ENCODE data around the gene SOX6.

Gene SOX6

GRCh38 chr11:16110886-16111285 is 245.5 kb downstream of the SOX6 start:
- H3K27ac ChIP-seq: no peak overlapping the region
- TF ChIP-seq ZFX (IDR thresholded peaks at IDR 0.05; ENCODE audit: borderline replicate concordance): no peak
- TF ChIP-seq, protein P1, sequence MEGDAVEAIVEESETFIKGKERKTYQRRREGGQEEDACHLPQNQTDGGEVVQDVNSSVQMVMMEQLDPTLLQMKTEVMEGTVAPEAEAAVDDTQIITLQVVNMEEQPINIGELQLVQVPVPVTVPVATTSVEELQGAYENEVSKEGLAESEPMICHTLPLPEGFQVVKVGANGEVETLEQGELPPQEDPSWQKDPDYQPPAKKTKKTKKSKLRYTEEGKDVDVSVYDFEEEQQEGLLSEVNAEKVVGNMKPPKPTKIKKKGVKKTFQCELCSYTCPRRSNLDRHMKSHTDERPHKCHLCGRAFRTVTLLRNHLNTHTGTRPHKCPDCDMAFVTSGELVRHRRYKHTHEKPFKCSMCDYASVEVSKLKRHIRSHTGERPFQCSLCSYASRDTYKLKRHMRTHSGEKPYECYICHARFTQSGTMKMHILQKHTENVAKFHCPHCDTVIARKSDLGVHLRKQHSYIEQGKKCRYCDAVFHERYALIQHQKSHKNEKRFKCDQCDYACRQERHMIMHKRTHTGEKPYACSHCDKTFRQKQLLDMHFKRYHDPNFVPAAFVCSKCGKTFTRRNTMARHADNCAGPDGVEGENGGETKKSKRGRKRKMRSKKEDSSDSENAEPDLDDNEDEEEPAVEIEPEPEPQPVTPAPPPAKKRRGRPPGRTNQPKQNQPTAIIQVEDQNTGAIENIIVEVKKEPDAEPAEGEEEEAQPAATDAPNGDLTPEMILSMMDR (IDR thresholded peaks at IDR 0.05): no peak

DNA sequence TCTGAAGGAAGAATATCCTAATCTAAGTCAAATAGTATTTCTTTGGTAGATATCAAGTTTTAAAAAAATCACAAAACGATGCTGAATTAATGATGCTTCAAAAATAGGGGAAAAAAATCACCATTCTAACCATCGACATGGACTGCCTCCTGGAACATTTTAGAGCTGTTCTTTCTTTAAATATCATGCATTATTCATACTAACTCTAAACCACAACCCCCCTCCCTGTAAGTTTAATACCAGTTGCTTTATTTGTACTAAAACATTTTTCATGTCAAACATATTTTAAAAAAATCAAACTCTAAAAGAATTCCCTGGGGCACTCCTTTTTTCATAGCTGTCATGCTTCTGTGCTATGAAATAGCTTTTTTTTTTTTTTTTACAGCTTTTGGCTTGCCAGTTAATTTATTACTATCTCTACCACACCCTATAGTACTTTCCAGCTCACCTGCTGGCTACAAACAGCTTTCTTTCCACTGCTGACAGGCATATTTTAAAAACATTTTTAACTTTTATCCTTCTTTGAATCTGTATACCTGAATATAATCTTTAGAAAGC is 256.9 kb downstream of the SOX6 start:
- TF ChIP-seq, protein P1 (IDR thresholded peaks at IDR 0.05): no peak
- no peak for TF ChIP-seq ZFX (IDR thresholded peaks at IDR 0.05; ENCODE audit: borderline replicate concordance)
- H3K27ac ChIP-seq: no peak overlapping the region

GRCh38 chr11:16098526-16099205 is 257.7 kb downstream of the SOX6 start:
- no peak for TF ChIP-seq ZFX (IDR thresholded peaks at IDR 0.05; ENCODE audit: borderline replicate concordance)
- TF ChIP-seq, protein P1 (IDR thresholded peaks at IDR 0.05): no peak

GRCh38 chr11:16097543-16097942 is 258.8 kb downstream of the SOX6 start:
- H3K27ac ChIP-seq: no peak overlapping the region
- TF ChIP-seq, protein P1 (IDR thresholded peaks at IDR 0.05): no peak
- TF ChIP-seq ZFX (IDR thresholded peaks at IDR 0.05; ENCODE audit: borderline replicate concordance): no peak

More at GRCh38 chr11:16098526-16099205, 257.7 kb downstream of the SOX6 start:
- no peak overlapping the region for H3K27ac ChIP-seq

- no peak for TF ChIP-seq ZFX (IDR thresholded peaks at IDR 0.05; ENCODE audit: borderline replicate concordance)
- TF ChIP-seq, protein P1 (IDR thresholded peaks at IDR 0.05): no peak
- no peak overlapping the region for H3K27ac ChIP-seq
Observed at GRCh38 chr11:16096336-16096735, 260.0 kb downstream of the SOX6 start.

DNA sequence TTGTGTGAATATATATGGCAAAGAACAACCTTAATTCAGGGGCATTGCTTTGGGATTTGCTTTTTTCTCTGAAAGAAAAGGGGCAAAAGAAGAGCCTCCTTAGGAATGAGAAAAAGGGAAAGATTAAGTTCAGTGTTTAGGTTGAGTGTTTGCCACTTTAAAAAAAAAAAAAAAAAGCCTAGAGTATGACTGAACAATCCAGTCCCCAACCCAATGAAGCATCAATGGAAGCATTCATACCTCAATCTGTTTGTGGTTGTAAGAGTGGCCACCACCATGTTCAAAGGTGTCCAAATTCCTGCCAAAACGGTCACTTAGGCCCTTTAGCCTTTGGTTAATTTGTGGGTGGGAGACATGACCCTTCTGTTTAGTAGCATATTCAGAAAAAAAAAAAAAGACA is 260.6 kb downstream of the SOX6 start:
- H3K27ac ChIP-seq: no peak overlapping the region
- no peak for TF ChIP-seq ZFX (IDR thresholded peaks at IDR 0.05; ENCODE audit: borderline replicate concordance)
- TF ChIP-seq, protein P1 (IDR thresholded peaks at IDR 0.05): no peak

DNA sequence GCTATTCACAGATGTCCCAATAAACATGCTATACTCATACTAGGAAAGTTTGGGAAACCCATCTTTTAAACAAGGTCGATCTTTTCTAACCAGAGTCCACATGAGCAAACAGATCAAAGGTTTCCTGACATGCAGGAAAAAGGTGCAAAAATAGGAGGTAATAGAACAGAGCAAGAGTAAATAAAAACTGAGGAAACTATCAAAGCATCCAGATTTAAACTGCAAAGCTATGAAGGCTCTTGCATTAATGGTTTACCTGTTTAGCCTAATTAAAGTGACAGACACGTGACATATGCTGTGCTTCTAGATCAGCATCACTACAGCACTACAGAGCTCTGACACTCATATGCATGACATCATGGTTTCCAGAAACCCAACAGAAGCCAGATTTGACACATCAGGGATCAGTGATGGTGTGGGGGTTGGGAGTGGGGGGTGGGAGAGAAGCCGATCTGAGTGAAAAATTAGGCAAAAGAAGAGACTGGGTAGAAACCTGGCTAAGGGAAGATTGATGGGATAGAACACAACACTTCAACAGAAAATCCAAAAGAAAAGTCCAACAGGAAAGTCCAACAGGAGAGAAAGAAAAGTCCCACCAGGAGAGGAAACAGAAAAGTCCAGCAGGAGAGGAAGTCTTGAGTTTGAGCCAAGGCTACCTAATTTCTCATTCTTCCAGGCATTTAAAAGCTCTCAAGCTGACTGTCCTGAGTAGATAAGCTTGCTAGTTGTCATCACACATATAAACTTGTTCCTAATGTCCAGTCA is 262.3 kb downstream of the SOX6 start:
- no peak for TF ChIP-seq ZFX (IDR thresholded peaks at IDR 0.05; ENCODE audit: borderline replicate concordance)
- TF ChIP-seq, protein P1 (IDR thresholded peaks at IDR 0.05): no peak
- no peak overlapping the region for H3K27ac ChIP-seq

All from 22Rv1 (cell line).